Left hindlimb (tissue), 1 donor: ENCODE results near the gene RGL1.

Source experiments
- DNase-seq: peaks from one replicate; pipeline ENCODE4 v3.0.0-alpha.2; 2018

RGL1 gene

DNA sequence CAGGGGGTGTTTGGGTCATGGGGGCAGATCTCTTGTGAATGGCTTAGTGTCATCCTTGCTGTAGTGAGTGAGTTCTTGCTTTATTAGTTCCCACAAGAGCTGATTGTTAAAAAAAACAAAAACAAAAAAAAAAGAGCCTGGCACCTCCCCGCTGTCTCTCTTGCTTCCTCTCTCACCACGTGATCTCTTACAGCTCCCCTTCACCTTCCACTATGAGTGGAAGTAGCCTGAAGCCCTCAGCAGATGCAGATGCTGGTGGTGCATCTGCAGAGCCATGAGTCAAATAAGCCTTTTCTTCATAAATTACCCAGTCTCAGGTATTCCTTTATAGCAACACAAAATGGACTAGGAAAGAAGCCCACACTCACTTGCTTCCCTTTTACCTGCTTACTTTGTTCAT is 17.2 kb upstream of the RGL1 start:
- no peak for DNase-seq

DNA sequence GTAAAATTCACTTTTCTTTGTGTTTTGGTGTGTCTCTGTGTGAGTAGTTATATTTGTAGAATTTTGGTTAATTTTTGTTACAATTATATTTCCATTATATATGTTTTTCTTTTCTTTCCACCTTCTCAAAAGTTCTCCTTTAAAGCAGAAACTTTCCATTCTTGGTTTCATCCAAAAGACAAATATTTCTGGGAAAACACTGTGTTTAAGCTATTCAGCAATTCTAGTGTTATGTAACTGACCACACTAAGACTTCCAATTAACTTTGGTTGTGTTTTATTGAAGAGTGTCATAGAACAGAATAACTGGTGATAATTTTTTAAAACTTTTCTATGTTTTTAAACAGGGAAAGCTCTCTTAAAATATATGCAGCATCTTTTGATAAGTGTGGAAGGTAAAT is 13.6 kb upstream of the RGL1 start:
- no peak for DNase-seq

GRCh38 chr1:183792300-183792699 is 12.6 kb upstream of the RGL1 start:
- no peak for DNase-seq

DNA sequence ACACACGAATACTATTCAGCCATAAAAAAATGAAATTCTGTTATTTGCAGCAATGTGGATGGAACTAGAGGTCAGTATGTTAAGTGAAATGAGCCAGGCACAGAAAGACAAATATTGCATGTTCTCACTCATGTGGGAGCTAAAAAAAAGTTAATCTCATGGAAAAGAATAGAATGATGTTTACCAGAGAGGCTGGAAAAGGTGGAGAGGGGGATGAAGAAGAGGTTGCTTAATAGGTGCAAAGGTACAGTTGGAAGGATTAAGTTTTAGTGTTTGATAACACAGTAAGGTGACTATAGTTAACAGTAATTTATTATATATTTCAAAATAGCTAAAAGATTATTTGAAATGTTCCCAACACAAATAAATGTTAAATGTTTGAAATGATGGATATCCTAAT is 10.8 kb upstream of the RGL1 start:
- no peak for DNase-seq

- no peak for DNase-seq
Measured at GRCh38 chr1:183800449-183800848, 4.5 kb upstream of the RGL1 start.

DNA sequence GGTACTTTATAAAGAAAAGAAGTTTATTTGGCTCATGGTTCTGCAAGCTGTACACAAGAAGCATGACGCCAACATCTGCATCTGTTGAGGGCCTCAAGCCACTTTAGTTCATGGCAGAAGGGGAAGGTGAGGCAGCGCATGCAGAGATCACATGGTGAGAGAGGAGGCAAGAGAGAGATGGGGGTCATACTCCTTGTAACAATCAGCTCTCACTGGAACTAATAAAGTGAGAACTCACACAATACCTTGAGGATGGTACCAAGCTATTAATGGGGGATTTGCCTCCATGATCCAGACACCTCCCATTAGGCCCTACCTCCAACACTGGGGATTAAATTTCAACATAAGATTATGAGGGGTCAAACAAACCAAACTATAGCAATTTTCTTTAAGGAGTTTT is 3.3 kb upstream of the RGL1 start:
- DNase-seq: no peak

- peak; percentile 45 for DNase-seq
Measured at GRCh38 chr1:183804387-183804786, 533 bp upstream of the RGL1 start.

DNA sequence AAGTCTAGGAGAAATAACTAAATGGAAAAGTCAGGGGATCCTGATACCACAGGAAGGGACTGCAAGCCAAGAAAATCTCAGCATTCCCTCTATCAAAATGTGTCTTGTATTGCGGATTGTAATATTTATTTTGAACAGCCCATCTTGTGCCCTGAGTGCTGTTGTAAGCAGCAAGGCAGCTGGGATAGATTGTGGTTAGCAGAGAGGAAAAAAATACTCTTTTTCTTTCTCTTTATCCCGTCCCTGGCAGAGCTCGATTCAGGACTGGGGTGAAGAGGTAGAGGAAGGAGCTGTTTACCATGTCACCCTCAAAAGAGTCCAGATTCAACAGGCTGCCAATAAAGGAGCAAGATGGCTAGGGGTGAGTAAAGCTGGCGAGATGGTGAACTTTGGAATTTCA is 1.2 kb downstream of the RGL1 start:
- DNase-seq: no peak

GRCh38 chr1:183806675-183807074 is 1.8 kb downstream of the RGL1 start:
- no peak for DNase-seq

DNA sequence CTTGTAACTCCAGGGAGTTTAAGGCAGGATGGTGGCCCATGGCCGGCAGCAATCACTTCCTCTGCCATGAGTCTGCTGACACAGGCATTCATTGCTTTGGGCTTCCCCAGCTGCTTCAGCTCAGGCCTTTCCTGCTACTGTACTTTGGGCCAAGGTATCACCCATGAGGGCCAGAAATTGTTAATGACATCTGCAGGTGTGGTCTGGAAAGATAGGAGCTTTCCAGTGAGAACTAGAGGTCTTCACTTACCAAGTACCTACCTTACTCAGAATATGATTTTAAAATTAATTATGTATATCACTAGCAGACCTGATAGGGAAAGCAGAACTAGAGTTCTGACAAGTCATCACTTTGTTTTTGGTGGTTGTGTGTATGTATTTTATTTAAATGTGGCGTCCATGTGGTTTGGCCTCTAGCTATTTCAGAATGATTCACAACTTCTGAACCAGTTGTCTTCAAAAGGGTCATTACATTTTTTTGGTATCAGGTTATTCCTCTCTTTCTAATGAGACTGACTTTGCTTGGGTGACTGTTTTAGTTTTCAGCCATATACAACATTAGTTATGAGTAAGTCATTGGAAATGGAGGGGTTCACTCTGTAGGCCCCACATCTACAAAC is 2.7 kb downstream of the RGL1 start:
- no peak for DNase-seq

- no peak for DNase-seq
Measured at GRCh38 chr1:183808296-183809027, 3.5 kb downstream of the RGL1 start.

DNA sequence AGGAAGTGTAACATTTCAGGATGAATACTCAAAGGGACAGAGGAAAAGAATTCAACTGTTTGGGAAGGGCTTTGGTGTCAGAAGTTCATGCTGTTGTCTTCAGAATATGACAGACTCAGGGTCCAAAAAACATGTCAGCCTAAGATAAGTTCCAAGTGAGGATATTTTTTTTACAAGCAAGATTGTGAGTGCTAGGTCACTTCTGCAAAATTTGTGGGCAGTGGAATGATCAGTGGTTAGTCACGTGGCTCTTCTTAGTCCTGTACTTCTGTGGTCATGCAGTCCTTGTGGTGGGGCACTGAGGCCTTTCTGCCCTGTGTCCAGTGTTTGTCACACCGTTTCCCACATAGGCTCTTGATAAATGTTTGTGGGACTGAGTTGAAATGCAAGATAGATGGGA is 5.2 kb downstream of the RGL1 start:
- DNase-seq: no peak

- DNase-seq: no peak
Measured at GRCh38 chr1:183810756-183811544, 6.0 kb downstream of the RGL1 start.

DNA sequence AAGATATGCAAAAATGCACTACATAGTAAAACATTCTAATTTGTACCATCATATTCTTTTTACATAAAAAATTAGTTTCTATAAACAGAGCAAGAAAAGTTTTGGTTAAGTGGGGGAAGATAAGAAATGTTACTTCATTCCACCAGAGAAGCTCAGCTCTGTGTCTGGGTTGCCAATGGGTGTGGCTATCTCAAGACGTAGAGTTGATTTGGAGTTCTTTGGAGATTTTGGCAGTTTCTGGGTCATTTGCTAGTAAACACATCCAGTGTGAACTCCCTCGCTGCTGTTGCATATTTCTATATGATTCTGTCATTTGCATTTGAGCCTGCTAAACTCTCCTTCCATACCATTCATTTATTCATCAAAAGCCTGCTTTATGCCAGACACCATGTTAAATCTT is 7.2 kb downstream of the RGL1 start:
- no peak for DNase-seq

- DNase-seq: no peak
Measured at GRCh38 chr1:183812686-183813569, 8.0 kb downstream of the RGL1 start.

- DNase-seq: no peak
Measured at GRCh38 chr1:183814121-183814681, 9.3 kb downstream of the RGL1 start.

GRCh38 chr1:183816110-183816509 is 11.2 kb downstream of the RGL1 start:
- no peak for DNase-seq

GRCh38 chr1:183817576-183818288 is 12.8 kb downstream of the RGL1 start:
- DNase-seq: no peak

GRCh38 chr1:183819059-183819458 is 14.1 kb downstream of the RGL1 start:
- no peak for DNase-seq

- DNase-seq: no peak
Measured at GRCh38 chr1:183821309-183821888, 16.5 kb downstream of the RGL1 start.

DNA sequence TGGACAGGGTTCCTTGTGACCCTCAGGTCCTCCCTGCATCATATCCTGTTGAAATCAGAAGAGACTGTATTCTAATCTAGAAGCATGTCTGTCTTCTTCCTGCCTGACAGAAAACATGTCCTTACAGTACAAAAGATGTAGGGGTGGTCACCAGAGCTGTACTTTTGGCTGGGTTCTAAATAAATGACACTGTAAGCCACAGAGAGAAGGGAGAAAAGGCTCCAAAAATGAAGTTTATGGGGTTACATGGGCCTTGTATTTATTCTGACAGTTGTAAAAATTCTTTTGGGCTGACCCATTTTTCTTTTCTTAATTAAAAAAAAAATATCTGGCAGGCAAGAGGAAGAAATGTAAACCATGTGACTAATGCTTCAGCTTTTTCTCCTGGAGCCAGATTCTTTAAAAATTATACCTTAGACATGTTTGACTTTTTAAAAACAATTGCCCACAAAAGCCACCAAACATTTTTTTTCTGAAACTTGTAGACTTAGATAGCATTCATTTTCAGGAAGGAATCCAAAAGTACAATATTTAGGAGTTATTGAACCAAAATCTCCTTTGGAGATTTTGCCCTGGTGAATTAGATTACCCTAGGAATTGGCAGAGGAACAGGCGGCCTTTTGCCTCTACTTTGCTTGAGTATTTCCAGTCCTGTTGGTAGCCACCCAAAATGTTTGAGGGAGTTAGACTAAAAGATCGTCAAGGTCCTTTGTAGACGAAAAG is 17.1 kb downstream of the RGL1 start:
- no peak for DNase-seq
